Skeletal muscle cell (primary cell): Measurements from ENCODE around the gene STYXL2.

ENCODE experiments used
- DNase-seq: peaks from one replicate; pipeline ENCODE4 v3.0.0-alpha.2; 2010; ENCODE audit warnings: low read depth
- H3K4me3 ChIP-seq: 2 replicates; pipeline ENCODE4 v1.5.1; 2011; ENCODE audit warnings: low read depth, mild to moderate bottlenecking, control low read depth, low read length, moderate library complexity

Gene STYXL2

GRCh38 chr1:167093846-167094516 lies at the start of gene STYXL2:
TSS of gene STYXL2 (plus strand) at chr1:167094075. CDS start at chr1:167094850, 775 bp downstream.
- no peak for DNase-seq
- peak within 1 kb of the TSS; percentile 1 for H3K4me3 ChIP-seq

GRCh38 chr1:167051907-167052306 lies 42.0 kb upstream of the STYXL2 start:
- no peak for DNase-seq
- H3K4me3 ChIP-seq = no peak overlapping the region

GRCh38 chr1:167052389-167052788 lies 41.5 kb upstream of the STYXL2 start:
- DNase-seq = no peak

GRCh38 chr1:167054531-167054930 lies 39.3 kb upstream of the STYXL2 start:
- DNase-seq = no peak
- H3K4me3 ChIP-seq = no peak overlapping the region

More at GRCh38 chr1:167052389-167052788, 41.5 kb upstream of the STYXL2 start:
- H3K4me3 ChIP-seq = no peak overlapping the region

GRCh38 chr1:167054946-167055630 lies 38.8 kb upstream of the STYXL2 start:
- DNase-seq = no peak
- no peak overlapping the region for H3K4me3 ChIP-seq

- H3K4me3 ChIP-seq = no peak overlapping the region
- DNase-seq = no peak
Observed at GRCh38 chr1:167056529-167057231, 37.2 kb upstream of the STYXL2 start.

- H3K4me3 ChIP-seq = no peak overlapping the region
- DNase-seq = no peak
Observed at GRCh38 chr1:167057241-167057688, 36.6 kb upstream of the STYXL2 start.

GRCh38 chr1:167059045-167059808 lies 34.6 kb upstream of the STYXL2 start:
- no peak overlapping the region for H3K4me3 ChIP-seq

GRCh38 chr1:167059809-167060107 lies 34.1 kb upstream of the STYXL2 start:
- no peak overlapping the region for H3K4me3 ChIP-seq
- DNase-seq = no peak

More at GRCh38 chr1:167059045-167059808, 34.6 kb upstream of the STYXL2 start:
- DNase-seq = no peak

GRCh38 chr1:167060141-167061072 lies 33.5 kb upstream of the STYXL2 start:
- DNase-seq = no peak
- H3K4me3 ChIP-seq = no peak overlapping the region

GRCh38 chr1:167061073-167061464 lies 32.8 kb upstream of the STYXL2 start:
- no peak overlapping the region for H3K4me3 ChIP-seq
- no peak for DNase-seq

GRCh38 chr1:167064621-167065020 lies 29.3 kb upstream of the STYXL2 start:
- H3K4me3 ChIP-seq = no peak overlapping the region
- DNase-seq = no peak

GRCh38 chr1:167065471-167065870 lies 28.4 kb upstream of the STYXL2 start:
- no peak overlapping the region for H3K4me3 ChIP-seq
- no peak for DNase-seq

GRCh38 chr1:167066333-167067122 lies 27.3 kb upstream of the STYXL2 start:
- DNase-seq = no peak
- peak overlapping the region; percentile 39 for H3K4me3 ChIP-seq

- H3K4me3 ChIP-seq = no peak overlapping the region
- no peak for DNase-seq
Observed at GRCh38 chr1:167067904-167068303, 26.0 kb upstream of the STYXL2 start.

- DNase-seq = no peak
- no peak overlapping the region for H3K4me3 ChIP-seq
Observed at GRCh38 chr1:167068761-167069160, 25.1 kb upstream of the STYXL2 start.

- DNase-seq = no peak
- H3K4me3 ChIP-seq = no peak overlapping the region
Observed at GRCh38 chr1:167071286-167071685, 22.6 kb upstream of the STYXL2 start.

- no peak for DNase-seq
- no peak overlapping the region for H3K4me3 ChIP-seq
Observed at GRCh38 chr1:167076136-167076710, 17.7 kb upstream of the STYXL2 start.
